DOHH2 (cell line): Measurements from ENCODE around the gene NUP210.

Experiments
- H3F3A ChIP-seq: fragments of 200-600 bp; sonication (generic), shearing (Covaris generic); 2 replicates; pipeline ENCODE4 v1.6.0; 2016; ENCODE audit warnings: antibody characterized with exemption, mild to moderate bottlenecking; ENCODE audit not compliant: control insufficient read depth, insufficient read depth
- H3K27ac ChIP-seq: fragments of 200-600 bp; sonication (generic); 2 replicates; pipeline ENCODE4 v1.5.1; 2014; ENCODE audit warnings: low read depth, mild to moderate bottlenecking, low read length, moderate library complexity
- H3K27me3 ChIP-seq: fragments of 200-600 bp; sonication (generic); 2 replicates; pipeline ENCODE4 v1.6.1; 2014; ENCODE audit warnings: mild to moderate bottlenecking, low read length, mixed read lengths; ENCODE audit not compliant: control insufficient read depth
- H3K36me3 ChIP-seq: fragments of 200-600 bp; sonication (generic); 2 replicates; pipeline ENCODE4 v1.6.1; 2014; ENCODE audit warnings: mild to moderate bottlenecking, low read length, moderate library complexity, mixed read lengths; ENCODE audit not compliant: control insufficient read depth
- H3K4me1 ChIP-seq: fragments of 200-600 bp; sonication (generic); 2 replicates; pipeline ENCODE4 v1.6.1; 2014; ENCODE audit warnings: mild to moderate bottlenecking, low read length, mixed read lengths; ENCODE audit not compliant: control insufficient read depth
- H3K4me2 ChIP-seq: fragments of 200-600 bp; sonication (generic); 2 replicates; pipeline ENCODE4 v1.6.0; 2014; ENCODE audit warnings: mild to moderate bottlenecking, low read length, moderate library complexity
- H3K4me3 ChIP-seq: fragments of 200-600 bp; sonication (generic); 2 replicates; pipeline ENCODE4 v1.5.1; 2014; ENCODE audit warnings: mild to moderate bottlenecking, low read length, mixed read lengths
- H3K79me2 ChIP-seq: fragments of 200-600 bp; sonication (generic); 2 replicates; pipeline ENCODE4 v1.6.1; 2014; ENCODE audit warnings: mild to moderate bottlenecking, low read length, mixed read lengths; ENCODE audit not compliant: control insufficient read depth
- H3K9me2 ChIP-seq: fragments of 200-600 bp; sonication (generic); replicated peaks from 2 replicates; pipeline ENCODE4 v1.6.1; 2014; ENCODE audit warnings: mild to moderate bottlenecking, low read length, mixed read lengths; ENCODE audit not compliant: control insufficient read depth
- H3K9me3 ChIP-seq: fragments of 200-600 bp; sonication (generic); 2 replicates; pipeline ENCODE4 v1.6.1; 2014; ENCODE audit warnings: antibody characterized with exemption, low read length, mixed read lengths; ENCODE audit not compliant: control insufficient read depth, insufficient read depth
- H4K20me1 ChIP-seq: fragments of 200-600 bp; sonication (generic); 2 replicates; pipeline ENCODE4 v1.6.0; 2014; ENCODE audit warnings: low read depth, mild to moderate bottlenecking, antibody characterized with exemption, low read length, moderate library complexity; ENCODE audit not compliant: control insufficient read depth, insufficient read depth
- EZH2phosphoT487 ChIP-seq: fragments of 200-600 bp; sonication (generic); IDR thresholded peaks from 2 replicates; pipeline ENCODE4 v1.6.1; 2017; ENCODE audit warnings: borderline replicate concordance, mild to moderate bottlenecking, antibody characterized with exemption, low read length, moderate library complexity, mixed read lengths
- TF ChIP-seq, protein P1 (sequence below): fragments of 200-600 bp; sonication (generic); IDR thresholded peaks from one replicate; pipeline ENCODE4 v1.5.1; 2014; ENCODE audit warnings: antibody characterized with exemption, mild to moderate bottlenecking, low read depth, low read length; ENCODE audit not compliant: poor library complexity, severe bottlenecking

NUP210 gene

GRCh38 chr3:13301286-13301987 is 118.7 kb downstream of the NUP210 start:
- no peaks in the 10 kb centered on the region for H3K79me2 ChIP-seq
- no peak overlapping the region for H3K4me3 ChIP-seq
- no peak overlapping the region for H3K27ac ChIP-seq
- no peaks in the 10 kb centered on the region for H4K20me1 ChIP-seq
- H3K9me2 ChIP-seq: no peaks in the 10 kb centered on the region
- H3K4me2 ChIP-seq: peak overlapping the region; percentile 28
- TF ChIP-seq, protein P1, sequence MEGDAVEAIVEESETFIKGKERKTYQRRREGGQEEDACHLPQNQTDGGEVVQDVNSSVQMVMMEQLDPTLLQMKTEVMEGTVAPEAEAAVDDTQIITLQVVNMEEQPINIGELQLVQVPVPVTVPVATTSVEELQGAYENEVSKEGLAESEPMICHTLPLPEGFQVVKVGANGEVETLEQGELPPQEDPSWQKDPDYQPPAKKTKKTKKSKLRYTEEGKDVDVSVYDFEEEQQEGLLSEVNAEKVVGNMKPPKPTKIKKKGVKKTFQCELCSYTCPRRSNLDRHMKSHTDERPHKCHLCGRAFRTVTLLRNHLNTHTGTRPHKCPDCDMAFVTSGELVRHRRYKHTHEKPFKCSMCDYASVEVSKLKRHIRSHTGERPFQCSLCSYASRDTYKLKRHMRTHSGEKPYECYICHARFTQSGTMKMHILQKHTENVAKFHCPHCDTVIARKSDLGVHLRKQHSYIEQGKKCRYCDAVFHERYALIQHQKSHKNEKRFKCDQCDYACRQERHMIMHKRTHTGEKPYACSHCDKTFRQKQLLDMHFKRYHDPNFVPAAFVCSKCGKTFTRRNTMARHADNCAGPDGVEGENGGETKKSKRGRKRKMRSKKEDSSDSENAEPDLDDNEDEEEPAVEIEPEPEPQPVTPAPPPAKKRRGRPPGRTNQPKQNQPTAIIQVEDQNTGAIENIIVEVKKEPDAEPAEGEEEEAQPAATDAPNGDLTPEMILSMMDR: no peak
- no peak for TF ChIP-seq EZH2phosphoT487
- no peaks in the 10 kb centered on the region for H3K36me3 ChIP-seq
- H3K4me1 ChIP-seq: peaks cover 49% of the 10 kb centered on the region
- no peaks in the 10 kb centered on the region for H3K9me3 ChIP-seq
- peaks cover 6% of the 10 kb centered on the region for H3F3A ChIP-seq
- H3K27me3 ChIP-seq: no peaks in the 10 kb centered on the region

DNA sequence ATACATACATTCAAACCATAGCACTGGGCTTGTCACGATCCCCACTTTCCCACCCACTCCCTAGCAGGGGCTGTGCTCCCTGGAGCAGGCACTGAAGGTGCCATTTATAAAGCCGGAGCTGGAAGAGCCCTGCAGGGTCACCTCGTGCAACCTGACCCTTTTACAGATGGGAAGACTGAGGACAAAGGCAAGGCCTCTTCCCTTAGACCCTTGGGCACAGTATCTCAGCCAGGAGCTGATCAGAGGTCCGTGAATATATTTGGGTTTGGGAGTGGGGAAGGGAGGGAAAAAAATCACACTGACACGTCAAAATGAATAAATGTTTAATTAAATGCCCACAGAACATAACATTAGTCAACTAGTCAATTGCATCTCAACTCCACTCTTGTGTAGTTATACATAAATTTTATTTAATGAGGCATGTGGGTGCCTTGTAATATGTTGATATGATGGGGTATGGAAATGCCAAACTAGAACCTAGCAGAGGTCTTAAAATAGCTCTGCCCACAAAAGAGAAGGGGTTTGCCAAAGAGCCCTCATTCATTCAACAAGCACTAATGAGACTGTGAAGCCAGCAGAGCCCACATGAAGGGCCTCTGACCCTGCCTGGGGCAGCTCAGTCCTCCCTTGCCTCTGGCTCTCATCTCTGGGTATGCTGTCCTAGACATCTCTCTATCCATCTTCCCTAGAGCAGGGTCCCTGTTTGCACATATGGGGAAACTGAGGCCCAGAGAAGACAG is 119.4 kb downstream of the NUP210 start:
- H3K36me3 ChIP-seq: no peaks in the 10 kb centered on the region
- no peaks in the 10 kb centered on the region for H4K20me1 ChIP-seq
- H3K4me3 ChIP-seq: no peak overlapping the region
- H3F3A ChIP-seq: peaks cover 5% of the 10 kb centered on the region
- H3K27me3 ChIP-seq: no peaks in the 10 kb centered on the region
- no peaks in the 10 kb centered on the region for H3K79me2 ChIP-seq
- peaks cover 55% of the 10 kb centered on the region for H3K4me1 ChIP-seq
- H3K27ac ChIP-seq: no peak overlapping the region
- no peaks in the 10 kb centered on the region for H3K9me3 ChIP-seq
- peak overlapping the region; percentile 28 for H3K4me2 ChIP-seq
- TF ChIP-seq EZH2phosphoT487: no peak
- TF ChIP-seq, protein P1: no peak
- no peaks in the 10 kb centered on the region for H3K9me2 ChIP-seq

DNA sequence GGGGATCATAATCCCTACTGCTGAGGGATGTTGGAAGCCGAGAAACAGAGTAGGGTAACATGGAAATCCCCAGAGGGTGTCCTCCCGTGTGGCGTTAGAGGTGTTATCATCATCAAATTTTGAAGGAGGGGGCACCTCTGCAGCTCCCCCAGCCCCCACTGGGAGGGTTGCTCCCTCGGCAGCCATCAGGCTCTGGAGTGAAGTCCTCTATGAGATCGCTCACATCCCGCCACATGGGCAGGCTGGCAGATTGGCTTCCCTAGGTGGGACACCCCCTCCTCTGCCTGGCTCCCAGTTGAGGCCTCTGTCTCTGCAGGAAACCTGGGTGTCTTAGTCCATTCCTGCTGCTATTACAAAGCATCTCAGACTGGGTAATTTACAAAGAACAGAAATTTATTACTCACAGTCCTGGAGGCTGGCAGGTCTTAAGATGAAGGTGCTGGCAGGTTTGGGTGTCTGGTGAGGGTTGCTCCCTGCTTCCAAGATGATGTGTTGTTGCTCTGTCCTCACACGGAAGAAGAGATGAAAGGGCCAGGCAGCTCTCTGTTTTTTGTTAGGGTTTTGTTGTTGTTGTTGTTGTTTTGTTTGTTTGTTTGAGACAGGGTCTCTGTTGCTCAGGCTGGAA is 120.5 kb downstream of the NUP210 start:
- TF ChIP-seq EZH2phosphoT487: no peak
- TF ChIP-seq, protein P1: no peak
- Histone ChIP-seq H3K79me2 (no peaks in the 10 kb centered on the region), H3K4me1 (peaks cover 66% of the 10 kb centered on the region), H3K9me2 (no peaks in the 10 kb centered on the region), H4K20me1 (no peaks in the 10 kb centered on the region), H3K27ac (no peak overlapping the region), H3K4me3 (no peak overlapping the region), H3K4me2 (no peak overlapping the region), H3K27me3 (no peaks in the 10 kb centered on the region), H3K36me3 (no peaks in the 10 kb centered on the region), H3F3A (peaks cover 5% of the 10 kb centered on the region), H3K9me3 (no peaks in the 10 kb centered on the region)
